Adrenal gland (tissue), 12 donors: Measurements from ENCODE around the gene TNS1. TPM values are rescaled to one million over a fixed set of nuclear protein-coding genes. Genes with fewer than 3 reads are reported as not detected.
A peak's percentile ranks its signal among the peaks of the same experiment; 100 is the strongest.

ENCODE experiments used
- DNase-seq, 7 donors: peaks; one replicate each; pipeline ENCODE4 v3.0.0-alpha.2; 2019 to 2020
- H3K27ac ChIP-seq, 5 donors: fragments of 200-600 bp; sonication (generic) in 4 of 5; 1 replicate in 3 of 5; 2 replicates in 2 of 5; pipeline versions ENCODE4 v1.5.1 to v1.8.0; 2016 to 2020; ENCODE audit warnings: mild to moderate bottlenecking in 1 of 5
- H3K27me3 ChIP-seq: fragments of 200-600 bp; 2 replicates; pipeline ENCODE4 v1.8.0; 2021
- H3K36me3 ChIP-seq, 2 donors: fragments of 200-600 bp; replicated peaks in 1 of 2; 1 replicate in 1 of 2; 2 replicates in 1 of 2; pipeline versions ENCODE4 v1.5.1 to v1.8.0; 2018 to 2022
- H3K4me1 ChIP-seq, 2 donors: fragments of 200-600 bp; replicated peaks in 1 of 2; 1 replicate in 1 of 2; 2 replicates in 1 of 2; pipeline versions ENCODE4 v1.5.1 to v1.8.0; 2018 to 2021
- H3K4me3 ChIP-seq, 4 donors: fragments of 200-600 bp; sonication (generic) in 3 of 4; one replicate each; pipeline ENCODE4 v1.5.1; 2016 to 2018
- H3K9me3 ChIP-seq, 3 donors: fragments of 200-600 bp; sonication (generic) in 1 of 3; replicated peaks in 1 of 3; 1 replicate in 2 of 3; 2 replicates in 1 of 3; pipeline versions ENCODE4 v1.5.1 to v1.8.0; 2016 to 2021
- CTCF ChIP-seq, 6 experiments: fragments of 450-650 bp in 4 of 6; fragments of 200-600 bp in 2 of 6; sonication (generic) in 1 of 6; IDR thresholded peaks; 1 replicate in 5 of 6; 2 replicates in 1 of 6; pipeline versions ENCODE4 v1.5.1 to v1.8.0; 2016 to 2021; ENCODE audit warnings: antibody characterized with exemption in 6 of 6, mild to moderate bottlenecking in 2 of 6, moderate library complexity in 1 of 6
- POLR2A ChIP-seq, 2 donors: fragments of 450-650 bp; IDR thresholded peaks; one replicate each; pipeline ENCODE4 v1.6.1; 2017; ENCODE audit warnings: antibody characterized with exemption in 2 of 2, mild to moderate bottlenecking in 2 of 2, moderate library complexity in 1 of 2
- WGBS, 4 donors: extraction: QIAGEN DNeasy Blood & Tissue Kit in 2 of 4; methylation state at CpG; one replicate each; pipeline versions ENCODE4 v1.1.5 to v1.1.7; 2013 to 2017; 5-methylcytosine and 5-hydroxymethylcytosine counted together
- intact Hi-C, 2 donors: fragments of 100-400 bp; cut with DNase I; formaldehyde crosslinking; loops; one replicate each; pipeline versions ENCODE4 v1.14.1 to v1.15.0; 2022 to 2023
- polyA plus RNA-seq, 3 donors: library from polyadenylated mRNA; stranded (reverse); fragments of 200-250 nt in 2 of 3; fragments of 350-450 nt in 1 of 3; fragmentation: Illumina TruSeq in 1 of 3; extraction: RNeasy Lipid Tissue Mini Kit (QIAGEN cat#74804) in 1 of 3; gene quantifications; one replicate each; pipeline ENCODE4 v1.2.3, GENCODE V29; 2013 to 2014
- total RNA-seq, 9 donors: library from RNA; depleted of rRNA in 4 of 9; stranded (reverse); fragments of >200 nt in 4 of 9; fragments of 120-200 nt in 1 of 9; fragmentation: NEBNext Ultra II Directional in 1 of 9; extraction: Animal tissue kit (Norgen Biotek cat#: 25700) in 1 of 9; gene quantifications; one replicate each; pipeline versions ENCODE4 v1.1.0 to v1.2.4, GENCODE V29; 2013 to 2023
- donor health status: healthy with polysubstance abuse.
- donor health status: Bipolar disorder and iron deficiency.
- donor health status: DM: yes; HTN: yes; CAD: no.
- donor health status: DM: no; HTN: no; CAD: no.
- donor health status: DM: no; HTN: no; CAD: no.
- donor health status: DM: yes; HTN: yes; CAD: no.

The TNS1 gene
- total and polyA plus RNA-seq, 12 donors = 34.1 to 341 (median 252) TPM

GRCh38 chr2:217931846-217932560, 70.8 kb downstream of the TNS1 start:
- intact Hi-C loops = loop anchor here in 1 of 2 donors (10.0 kb wide), 1 partner anchor 53 kb away; no protein-coding TSS in a partner anchor
- peaks cover 0 to 13% of the 10 kb centered on the region in 2 donors for H3K36me3 ChIP-seq
- WGBS, 4 donors = 72 to 84% (median 74%) methylated on average over 6 of the region's 6 CpGs
- DNase-seq = no peak
- H3K4me1 ChIP-seq = peaks cover 90 to 99% of the 10 kb centered on the region in 2 donors
- H3K27ac ChIP-seq = peak overlapping the region in 4 of 5 donors; percentile 0 to 98 (median 76)
- no peaks in the 10 kb centered on the region for H3K9me3 ChIP-seq
- no peak overlapping the region for H3K4me3 ChIP-seq
- no peaks in the 10 kb centered on the region for H3K27me3 ChIP-seq
- TF ChIP-seq CTCF (IDR thresholded peaks at IDR 0.05) = no peak
- TF ChIP-seq POLR2A (IDR thresholded peaks at IDR 0.05) = no peak

- DNase-seq = no peak
- intact Hi-C loops = loop anchor here in 1 of 2 donors (10.0 kb wide), 1 partner anchor 54 kb away; no protein-coding TSS in a partner anchor
- WGBS, 4 donors = 52 to 62% (median 56%) methylated on average over 11 of the region's 11 CpGs
- Histone ChIP-seq H3K36me3 (peaks cover 0 to 12% of the 10 kb centered on the region in 2 donors), H3K27me3 (no peaks in the 10 kb centered on the region), H3K4me1 (peaks cover 80 to 99% of the 10 kb centered on the region in 2 donors), H3K27ac (peak overlapping the region in 4 of 5 donors; percentile 58 to 98 (median 83)), H3K9me3 (no peaks in the 10 kb centered on the region), H3K4me3 (no peak overlapping the region)
- TF ChIP-seq CTCF (IDR thresholded peaks at IDR 0.05) = no peak
- no peak for TF ChIP-seq POLR2A (IDR thresholded peaks at IDR 0.05)
These were observed 71.8 kb downstream of the TNS1 start for GRCh38 chr2:217930761-217931563.

- Histone ChIP-seq H3K27ac (peak overlapping the region; percentile 49 to 98 (median 71)), H3K27me3 (no peaks in the 10 kb centered on the region), H3K4me1 (peaks cover 71 to 95% of the 10 kb centered on the region in 2 donors), H3K9me3 (no peaks in the 10 kb centered on the region), H3K36me3 (peaks cover 0 to 9% of the 10 kb centered on the region in 2 donors), H3K4me3 (no peak overlapping the region)
- WGBS, 4 donors = 59 to 69% (median 62%) methylated on average over 14 of the region's 14 CpGs
- DNase-seq = peak in 6 of 7 donors; percentile 64 to 85 (median 78)
- TF ChIP-seq POLR2A (IDR thresholded peaks at IDR 0.05) (no peak), CTCF (IDR thresholded peaks at IDR 0.05) (peak in 1 of 6 experiments; percentile 4)
- intact Hi-C loops = loop anchor here in 1 of 2 donors (10.0 kb wide), 1 partner anchor 55 kb away; no protein-coding TSS in a partner anchor
These were observed 72.8 kb downstream of the TNS1 start for GRCh38 chr2:217929757-217930707.
